ENCODE results near the gene ST6GALNAC5.

Gene ST6GALNAC5

DNA sequence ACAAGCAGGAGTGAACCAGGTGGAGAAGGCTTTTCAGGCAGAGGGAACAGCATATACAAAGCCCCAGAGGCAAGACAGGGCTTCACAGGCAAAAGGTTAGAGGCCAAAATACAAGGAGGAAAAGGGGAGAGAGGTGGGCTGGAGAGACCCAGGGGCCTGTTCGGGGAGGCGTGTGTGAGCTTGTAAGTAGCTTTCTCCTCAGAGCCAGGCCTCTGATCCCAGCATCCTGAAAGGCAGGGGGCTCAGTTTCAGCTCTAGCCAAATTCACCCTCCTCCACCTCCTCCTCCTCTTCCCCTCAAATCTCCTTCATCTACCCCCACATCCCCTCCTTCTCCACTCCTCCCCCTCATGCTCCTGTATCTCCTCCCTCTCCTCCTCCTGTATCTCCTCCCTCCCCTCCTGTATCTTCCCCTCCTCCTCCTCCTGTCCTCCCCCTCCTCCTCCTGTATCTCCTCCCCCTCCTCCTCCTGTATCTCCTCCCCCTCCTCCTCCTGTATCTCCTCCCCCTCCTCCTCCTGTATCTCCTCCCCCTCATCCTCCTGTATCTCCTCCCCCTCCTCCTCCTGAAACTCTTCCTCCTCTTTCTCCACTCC is 148.6 kb downstream of the ST6GALNAC5 start:
- DNase-seq: no peak

DNA sequence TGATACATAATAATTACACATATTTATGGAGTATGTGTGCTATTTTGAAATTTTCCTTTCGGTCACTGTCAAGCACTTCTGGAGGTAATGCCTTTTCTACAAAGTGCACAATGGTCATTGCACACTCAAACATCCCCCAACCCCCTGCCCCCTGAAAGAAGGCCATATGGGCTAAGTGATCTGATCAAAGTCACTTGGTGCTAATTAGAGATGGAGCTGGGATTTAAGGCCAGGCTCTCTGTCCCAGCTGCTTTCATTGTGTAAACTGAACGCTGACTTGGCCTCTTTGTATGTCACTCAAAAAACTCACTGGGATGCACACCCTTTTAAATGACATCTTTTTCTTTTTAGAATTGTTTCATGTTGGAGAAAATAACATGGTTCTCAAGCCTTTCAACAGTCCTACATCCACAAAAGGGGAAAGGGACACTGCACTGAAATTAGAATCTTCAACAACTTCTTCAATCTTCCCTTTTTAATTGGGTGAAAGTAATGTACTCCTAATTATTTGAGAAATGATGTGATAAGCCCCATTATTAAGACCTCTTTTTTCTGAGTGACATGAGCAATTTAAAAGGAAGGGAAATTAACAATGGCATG is 149.2 kb downstream of the ST6GALNAC5 start:
- no peak for DNase-seq

DNA sequence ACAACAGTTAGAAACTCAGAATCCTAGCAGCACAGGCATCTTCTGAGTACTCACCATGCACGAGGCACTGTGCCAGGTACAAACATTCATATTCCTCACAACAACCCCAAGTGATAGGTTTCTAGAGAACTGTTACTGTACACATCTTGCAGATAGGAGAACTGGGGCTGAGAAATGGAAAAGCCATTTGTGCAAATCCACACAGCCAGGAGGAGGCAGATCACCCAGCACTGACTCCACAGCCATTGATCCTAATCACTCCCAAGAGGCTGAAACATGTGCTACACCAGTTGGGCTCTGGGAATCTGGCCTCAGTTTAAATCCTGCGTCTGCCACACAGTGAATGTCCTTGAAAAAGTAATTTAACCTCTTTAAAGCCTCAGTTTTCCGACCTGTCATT is 151.0 kb downstream of the ST6GALNAC5 start:
- DNase-seq: no peak

DNA sequence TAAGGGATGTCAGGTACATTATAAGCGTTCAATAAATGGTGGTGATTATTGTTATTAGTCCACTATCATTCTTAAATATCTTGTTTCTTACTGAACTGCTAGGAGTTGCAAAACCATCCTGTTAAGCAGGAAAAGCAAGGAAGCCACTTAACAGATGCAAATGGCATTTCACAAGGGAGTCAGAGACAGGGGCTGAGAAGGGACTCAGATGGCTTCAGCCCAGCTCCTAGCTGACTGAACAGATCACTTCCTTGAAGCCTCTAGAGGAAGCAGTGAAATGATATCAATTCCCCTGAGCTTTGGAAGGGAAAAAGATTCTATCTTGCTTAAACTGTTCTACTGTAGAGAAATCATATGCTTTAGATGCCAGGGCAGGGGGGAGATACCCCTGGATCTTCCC is 151.5 kb downstream of the ST6GALNAC5 start:
- DNase-seq: no peak

DNA sequence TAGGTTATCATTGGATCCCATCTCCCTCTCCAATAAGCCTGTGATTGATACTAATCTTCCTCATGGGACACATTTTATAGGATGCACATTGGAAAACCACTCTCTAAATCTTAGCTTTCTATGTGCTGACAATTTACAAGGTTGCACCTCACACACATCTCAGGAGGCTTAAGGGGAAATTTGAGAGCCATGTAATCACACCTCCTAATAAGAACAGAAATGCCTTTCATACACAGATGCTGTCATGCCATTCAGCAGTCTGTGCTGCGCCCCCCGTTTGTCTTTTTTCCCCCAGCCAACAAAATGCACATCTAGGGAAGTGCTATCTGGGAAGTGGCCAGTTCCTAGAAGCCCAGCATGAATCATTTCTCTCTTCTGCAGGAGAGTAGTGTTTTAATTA is 154.5 kb downstream of the ST6GALNAC5 start:
- DNase-seq: no peak

DNA sequence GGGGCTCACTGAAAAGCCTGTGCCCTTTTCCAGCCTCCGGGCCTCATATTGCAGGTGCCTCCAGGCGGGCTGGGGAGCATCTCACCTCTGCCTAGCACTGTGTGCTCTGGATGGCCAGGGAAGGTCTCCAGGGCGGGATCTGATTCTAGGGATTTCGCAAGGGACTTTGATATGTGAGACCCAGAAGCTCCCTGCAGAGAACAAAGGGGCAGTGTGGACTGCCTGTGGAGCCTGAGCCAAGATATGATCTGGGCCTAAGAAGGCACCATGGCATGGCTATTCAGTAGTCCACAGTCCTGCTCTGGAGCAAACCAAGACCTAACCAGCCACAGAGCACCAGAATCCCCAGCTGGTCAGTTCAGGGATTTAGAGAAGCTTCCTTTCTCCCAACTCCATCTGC is 157.2 kb downstream of the ST6GALNAC5 start:
- DNase-seq: no peak

DNA sequence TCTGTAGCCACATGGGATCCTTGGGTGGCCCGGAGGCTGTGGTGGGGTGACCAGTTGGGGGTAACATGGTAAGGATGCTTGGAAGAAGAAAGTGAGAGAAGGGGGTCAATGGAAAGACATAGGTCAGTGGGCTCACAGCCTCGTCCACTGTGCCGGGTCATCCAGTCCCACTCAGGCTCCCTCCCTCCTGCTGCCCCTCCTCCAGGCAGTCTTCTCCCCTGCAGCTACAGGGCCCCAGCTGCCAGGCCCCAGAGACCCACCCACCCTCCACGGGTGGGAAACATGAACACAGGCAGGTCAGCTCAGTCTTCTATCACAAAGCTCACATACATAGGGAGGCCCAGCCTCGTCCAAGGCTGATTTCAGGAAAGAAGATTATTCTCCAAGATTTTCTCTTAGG is 158.3 kb downstream of the ST6GALNAC5 start:
- DNase-seq: no peak

DNA sequence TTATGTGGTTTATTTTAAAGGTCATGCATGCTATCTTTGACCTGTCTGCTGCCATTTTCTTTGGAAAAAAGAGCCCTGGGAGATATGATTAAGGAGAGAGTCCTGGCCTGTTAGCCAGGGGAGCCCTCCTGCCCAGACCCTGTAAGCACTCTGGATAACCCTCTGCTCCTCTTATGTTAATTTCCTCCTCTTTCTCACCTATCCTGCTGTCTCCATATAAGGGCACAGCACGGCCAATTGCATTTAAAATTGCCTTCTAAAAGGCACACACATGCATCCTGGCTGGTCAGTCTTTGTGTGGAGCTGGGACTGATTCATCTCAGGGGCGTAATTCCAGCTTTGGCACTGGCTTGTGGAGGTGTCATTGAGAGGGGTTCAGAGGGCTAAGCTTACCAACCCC is 158.9 kb downstream of the ST6GALNAC5 start:
- no peak for DNase-seq

DNA sequence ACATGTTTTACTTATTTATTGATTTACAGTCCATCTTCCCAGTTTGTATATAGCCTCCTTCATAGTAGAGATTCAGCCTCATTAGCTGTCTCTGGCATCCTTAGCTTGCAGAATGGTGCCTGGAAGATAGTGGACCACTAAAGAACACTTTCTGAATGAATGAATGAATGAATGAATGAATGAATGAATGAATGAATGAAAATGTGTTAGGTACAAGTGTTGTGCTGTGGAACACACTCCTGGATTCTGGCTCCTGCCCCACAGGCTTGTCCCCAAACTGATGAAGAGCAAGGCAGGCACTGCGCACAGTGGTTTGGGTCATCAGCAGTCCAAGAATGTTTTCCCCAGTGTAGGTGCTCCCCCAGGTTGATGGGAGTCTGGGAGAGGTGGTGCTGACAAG is 159.4 kb downstream of the ST6GALNAC5 start:
- no peak for DNase-seq

DNA sequence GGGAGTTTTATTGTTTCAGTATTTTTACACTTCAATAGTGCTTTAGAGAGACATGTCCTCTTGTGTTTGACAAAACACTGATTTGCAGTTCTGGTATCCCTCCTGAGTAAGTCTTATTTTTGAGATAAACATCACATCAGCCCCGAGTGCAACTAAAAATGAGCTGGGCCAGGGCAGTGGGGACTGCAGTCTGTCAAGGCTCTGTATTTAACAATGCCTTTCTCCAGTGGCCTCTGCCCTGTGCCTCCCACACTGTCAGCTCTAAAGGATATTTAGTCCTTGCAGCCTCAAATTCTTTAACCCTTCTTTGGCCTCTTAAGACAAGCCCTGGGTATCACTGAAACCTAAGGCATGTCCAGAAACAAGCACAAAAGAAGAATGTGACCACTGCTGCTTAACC is 160.6 kb downstream of the ST6GALNAC5 start:
- no peak for DNase-seq

DNA sequence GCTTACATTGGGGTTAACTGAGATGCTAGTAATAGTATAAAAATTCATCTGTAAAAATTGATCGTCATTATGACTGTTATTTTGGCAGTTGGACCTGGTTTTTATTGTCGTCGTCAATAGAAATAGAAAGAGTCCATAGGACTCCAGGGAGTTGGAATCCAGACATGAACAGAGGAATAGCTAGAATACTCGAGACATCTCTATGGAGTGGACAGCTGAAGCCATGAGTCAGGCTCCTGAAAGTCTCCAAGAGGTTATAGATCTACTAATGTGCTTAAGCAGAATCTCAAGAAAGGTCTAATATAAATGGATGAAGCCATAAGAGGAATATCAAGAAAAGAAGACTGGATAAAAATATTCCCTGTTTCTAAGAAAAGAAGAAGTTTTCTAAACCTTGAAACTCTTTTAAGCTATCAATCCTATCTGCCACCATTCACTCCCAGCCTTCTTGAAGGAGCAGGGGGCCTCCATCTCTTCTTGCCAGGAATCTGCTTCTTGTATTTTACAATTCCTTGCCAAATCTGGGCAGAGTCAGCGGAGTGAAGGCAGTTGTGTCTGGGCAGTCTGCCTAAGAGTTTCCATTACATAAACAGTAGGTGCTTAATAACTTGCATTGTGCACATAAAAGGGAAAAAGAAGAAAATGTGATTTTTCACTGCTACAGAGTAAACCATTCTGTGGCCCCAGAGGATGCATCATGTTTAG is 163.3 kb downstream of the ST6GALNAC5 start:
- no peak for DNase-seq

DNA sequence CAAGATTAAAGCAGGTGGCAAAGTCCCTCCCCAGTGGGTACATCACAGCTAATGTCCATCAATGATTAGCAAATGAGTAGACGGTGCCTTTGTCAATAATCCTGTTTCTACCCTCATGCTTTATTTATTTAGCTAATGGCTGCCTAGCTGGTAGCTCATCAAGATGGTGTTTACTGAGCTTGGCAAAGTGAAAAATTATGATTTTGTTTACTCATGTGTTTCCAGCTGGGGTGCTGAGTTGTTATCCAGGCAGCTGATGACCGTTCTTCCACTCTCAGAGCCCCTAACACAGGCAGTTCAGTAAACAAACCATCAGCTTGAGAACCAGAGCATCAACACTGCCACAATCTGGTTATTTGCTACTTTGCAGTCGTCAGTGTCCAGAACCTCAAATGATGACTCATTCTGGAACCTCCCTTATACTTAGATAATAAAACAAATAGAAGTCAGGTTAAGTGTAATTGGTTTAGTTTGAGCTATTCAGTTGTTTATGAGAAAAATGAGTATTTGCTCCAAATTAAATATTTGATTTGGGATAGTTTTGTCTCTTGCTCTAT is 163.9 kb downstream of the ST6GALNAC5 start:
- DNase-seq: no peak

DNA sequence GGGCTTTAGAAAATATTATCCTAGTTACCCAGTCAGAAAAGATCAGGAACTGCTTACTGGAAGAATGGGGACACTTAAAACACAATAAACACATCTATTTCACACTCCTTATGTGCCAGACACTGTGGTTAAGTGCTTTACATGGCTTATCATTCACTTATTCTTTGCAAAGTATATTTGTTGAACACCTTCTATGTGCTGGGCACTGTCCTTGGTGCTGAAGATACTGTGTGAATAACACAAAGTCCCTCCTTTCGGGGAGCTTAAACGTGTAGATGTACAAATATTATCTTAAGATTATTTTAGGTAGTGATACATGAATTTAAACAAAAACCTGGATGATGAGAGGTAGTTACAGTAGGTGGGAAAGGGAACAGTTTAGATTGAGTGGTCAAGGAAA is 169.3 kb downstream of the ST6GALNAC5 start:
- peak; percentile 11 for DNase-seq

DNA sequence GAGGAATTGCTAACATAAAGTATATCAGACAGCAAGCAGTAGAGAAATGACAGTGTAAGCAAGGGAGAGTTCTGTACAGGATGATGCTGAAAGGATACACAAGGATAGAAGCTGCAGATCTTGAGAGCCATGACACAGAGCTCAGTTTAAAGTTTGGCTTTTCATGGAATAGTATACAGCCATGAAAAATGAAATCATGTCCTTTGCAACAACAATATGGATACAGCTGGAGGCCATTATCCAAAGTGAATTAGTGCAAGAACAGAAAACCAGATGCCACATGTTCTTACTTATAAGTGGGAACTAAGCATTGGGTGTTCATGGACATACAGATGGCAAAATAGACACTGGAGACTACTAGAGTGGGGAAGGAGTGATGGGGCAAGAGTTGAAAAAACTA is 169.8 kb downstream of the ST6GALNAC5 start:
- no peak for DNase-seq

DNA sequence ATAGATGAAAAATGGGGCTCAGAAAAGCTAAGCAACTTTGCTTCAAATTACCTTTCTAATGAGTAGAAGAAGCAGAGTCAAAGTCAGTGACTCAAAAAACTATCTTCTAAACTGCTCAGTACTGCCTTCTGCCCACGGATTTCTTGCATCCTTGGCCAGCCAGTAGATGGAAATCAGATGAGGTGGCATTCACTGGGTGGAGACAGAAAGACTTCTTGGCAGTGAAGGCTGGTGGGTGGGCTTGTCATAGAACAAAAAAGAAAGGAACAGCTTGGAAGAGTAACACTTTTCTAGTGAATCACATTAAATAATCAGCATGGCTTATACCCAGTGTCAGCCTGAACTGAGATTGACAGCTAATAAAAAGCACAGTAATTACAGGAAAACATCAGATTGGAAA is 170.7 kb downstream of the ST6GALNAC5 start:
- DNase-seq: no peak

DNA sequence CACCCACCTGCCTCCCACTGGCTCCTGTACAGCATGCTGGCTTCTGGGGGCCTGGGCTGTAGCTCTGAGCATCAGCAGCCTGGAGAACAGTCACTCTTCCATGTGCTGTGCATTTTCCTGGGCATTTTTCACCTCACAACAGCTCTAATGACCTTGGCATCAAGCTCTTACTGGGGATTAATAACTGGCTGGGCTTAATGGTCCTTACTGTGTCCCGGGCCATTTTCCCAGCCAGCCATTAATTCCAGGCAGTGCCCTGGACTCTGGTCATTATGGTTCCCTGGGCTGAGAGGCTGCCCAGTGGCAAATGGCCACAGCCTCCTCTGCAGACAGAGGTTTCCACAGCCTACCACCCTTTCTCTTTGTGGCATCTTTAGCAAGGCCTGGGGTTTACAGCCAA is 171.8 kb downstream of the ST6GALNAC5 start:
- DNase-seq: no peak

DNA sequence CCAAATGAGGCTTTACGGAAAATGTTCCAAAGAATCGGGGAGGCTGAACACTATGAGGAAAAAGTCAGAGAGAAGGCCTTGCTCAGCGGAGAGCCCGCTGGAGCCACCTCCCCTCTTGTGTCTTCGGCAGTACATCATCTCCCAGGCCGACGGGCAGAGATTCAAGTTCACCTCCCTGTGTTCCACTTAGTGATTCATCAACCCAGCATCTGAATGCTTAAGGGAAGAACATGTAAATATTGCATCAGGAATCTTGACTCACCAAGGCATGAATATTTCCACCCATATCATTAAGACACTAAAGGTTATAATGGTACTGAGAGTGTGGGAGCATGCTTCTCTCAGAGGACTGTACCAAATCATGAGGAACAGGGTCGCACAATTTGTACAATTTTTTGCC is 172.5 kb downstream of the ST6GALNAC5 start:
- DNase-seq: no peak

DNA sequence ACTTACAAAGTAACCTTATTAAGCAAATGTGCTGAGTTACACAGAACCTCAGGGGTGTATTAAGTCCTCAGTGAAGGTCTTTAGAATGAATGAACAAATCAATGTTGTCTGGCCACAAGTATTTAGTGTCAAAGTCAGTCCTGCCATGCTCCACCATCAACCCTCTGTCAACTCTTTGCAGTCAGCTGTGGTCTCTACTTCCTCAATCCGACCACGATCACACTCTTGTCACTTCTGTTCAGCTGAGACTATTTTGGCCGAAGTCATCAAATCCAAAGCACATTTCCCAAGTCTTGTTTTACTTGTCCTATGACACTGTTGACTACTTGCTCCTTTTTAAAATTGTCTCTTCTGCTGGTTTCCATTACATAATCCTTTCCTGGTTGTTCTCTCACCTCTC is 173.5 kb downstream of the ST6GALNAC5 start:
- DNase-seq: no peak

DNA sequence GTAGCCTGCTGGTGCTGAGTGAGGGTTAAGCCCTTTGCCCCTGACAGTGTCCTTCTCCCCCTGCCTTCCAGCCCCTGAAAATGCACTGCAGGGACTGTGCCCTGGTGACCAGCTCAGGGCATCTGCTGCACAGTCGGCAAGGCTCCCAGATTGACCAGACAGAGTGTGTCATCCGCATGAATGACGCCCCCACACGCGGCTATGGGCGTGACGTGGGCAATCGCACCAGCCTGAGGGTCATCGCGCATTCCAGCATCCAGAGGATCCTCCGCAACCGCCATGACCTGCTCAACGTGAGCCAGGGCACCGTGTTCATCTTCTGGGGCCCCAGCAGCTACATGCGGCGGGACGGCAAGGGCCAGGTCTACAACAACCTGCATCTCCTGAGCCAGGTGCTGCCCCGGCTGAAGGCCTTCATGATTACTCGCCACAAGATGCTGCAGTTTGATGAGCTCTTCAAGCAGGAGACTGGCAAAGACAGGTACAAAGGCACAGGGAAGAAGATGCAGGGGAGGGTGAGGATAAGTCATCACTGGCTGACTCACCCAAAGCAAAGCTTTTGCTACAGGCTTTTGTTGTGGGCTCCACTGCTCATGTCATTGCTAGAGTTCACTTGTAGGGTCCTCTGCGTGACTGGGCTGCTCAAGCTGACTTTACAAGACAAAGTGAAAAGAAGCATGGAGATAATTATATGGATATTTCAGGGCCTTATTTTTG is 177.0 kb downstream of the ST6GALNAC5 start:
- no peak for DNase-seq

DNA sequence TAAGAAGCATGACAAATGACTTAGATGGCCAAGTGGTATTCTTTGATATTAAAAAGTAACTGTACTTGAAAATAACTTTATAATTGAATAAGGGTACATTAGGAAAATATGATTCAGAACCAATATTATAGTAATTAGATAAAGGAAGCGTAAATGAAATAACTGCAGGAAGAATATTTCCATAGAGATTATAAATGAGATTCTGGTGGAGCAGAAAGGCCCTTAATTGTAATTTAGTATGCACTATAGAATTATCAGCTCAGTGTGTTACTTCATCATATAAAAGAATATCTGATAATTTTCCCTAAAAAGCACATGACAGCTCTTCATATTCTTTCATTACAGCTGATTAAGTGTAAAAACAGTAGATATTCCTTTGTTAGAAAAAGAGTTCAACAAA is 180.3 kb downstream of the ST6GALNAC5 start:
- DNase-seq: no peak

DNA sequence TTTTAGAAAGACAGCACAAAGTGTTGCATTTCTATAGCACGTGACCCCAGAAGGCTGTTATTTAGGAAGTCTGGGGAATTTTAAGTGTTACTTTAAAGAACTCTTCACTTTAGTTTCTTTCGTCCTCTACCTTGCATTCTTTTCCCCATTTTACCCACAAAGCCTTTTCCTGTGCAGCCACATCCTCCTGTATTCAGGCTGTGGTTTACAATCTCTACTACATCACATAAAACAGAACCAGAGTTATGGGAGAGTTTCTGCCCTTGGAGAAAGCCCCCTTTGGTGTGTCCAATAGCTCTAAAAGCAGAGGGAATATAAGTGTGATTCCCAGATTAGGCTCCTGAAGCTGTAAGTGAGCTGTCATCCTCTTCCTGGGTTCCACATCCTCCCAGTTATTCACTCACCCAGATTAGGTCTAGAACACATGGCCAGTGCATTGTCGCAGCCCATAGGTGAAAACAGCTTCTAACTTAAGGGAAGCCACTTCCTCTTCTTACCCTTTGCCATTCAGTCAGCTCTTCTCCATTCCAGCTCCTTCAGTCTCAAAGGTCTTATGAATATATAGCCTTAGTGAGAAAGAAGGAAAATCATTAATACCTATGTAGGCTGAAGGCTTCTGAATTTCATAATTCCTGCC is 180.8 kb downstream of the ST6GALNAC5 start:
- DNase-seq: no peak

DNA sequence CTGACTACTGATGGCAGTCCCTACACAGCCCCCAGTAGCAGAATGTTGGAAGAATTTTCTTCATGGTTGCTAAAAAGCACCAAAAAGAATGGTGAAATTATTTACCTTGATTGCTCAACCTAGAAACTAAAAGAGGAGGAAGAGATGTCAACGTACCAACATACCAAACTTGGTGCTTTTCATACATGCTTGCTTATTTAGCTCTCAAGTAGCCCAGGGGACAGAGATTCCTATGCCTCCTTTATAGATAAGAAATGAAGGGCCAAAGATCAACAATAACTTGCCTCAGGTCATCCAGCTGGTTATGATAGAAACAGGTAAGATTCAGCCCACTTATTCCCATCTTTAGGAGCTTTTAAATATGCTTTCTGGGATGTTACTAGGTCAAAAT is 181.3 kb downstream of the ST6GALNAC5 start:
- DNase-seq: no peak

DNA sequence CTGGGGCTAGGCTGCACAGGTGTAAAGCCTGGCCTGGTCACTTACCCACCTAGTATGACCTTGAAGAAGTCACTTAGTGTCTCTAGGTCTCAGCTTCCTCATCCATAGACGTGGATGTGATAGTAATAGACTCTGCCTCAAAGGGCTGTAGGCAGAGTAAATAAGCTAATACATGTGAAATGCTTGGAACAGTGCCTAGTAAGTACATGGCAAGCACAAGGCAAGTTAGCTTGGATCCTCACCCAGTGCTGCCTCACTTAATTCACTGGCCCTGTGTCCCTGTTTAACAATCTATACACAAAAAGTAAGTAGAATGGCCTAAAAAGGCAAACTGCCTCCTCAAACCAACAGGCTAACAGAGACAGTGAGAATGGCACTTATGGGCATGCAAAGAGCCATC is 184.1 kb downstream of the ST6GALNAC5 start:
- no peak for DNase-seq

All from activated CD4-positive, alpha-beta T cell treated with anti-CD3 and anti-CD28 coated beads, Interleukin-10, Interleukin-2, amounts not matched to agents 100 ng/mL and 50 ng/mL, durations not matched to agents 16 hours and 8 hours (primary cell).